HFF-Myc (cell line): ENCODE measurements around the gene DCAF6.
"Not testable (repeated sequence)": the region's sequence is repeated elsewhere in the genome, so short reads cannot be mapped to it uniquely, and the experiment has no call there.

Experiments used
- DNase-seq: peaks from one replicate; pipeline ENCODE4 v3.0.0-alpha.2; 2011; ENCODE audit warnings: low read depth; ENCODE audit errors: extremely low read depth
- H3K4me3 ChIP-seq: replicated peaks from 2 replicates; pipeline ENCODE4 v1.5.1; 2011; ENCODE audit warnings: low read depth, mild to moderate bottlenecking, control low read depth, low read length
- CTCF ChIP-seq: IDR thresholded peaks from 2 replicates; pipeline ENCODE4 v1.5.1; 2012; ENCODE audit warnings: mild to moderate bottlenecking, low read depth, low read length, control low read depth; ENCODE audit errors: missing control alignments

Gene DCAF6

GRCh38 chr1:168054117-168054516 is 117.6 kb downstream of the DCAF6 start:
- DNase-seq = no peak
- no peak for TF ChIP-seq CTCF
- H3K4me3 ChIP-seq = no peak overlapping the region

GRCh38 chr1:168056152-168056551 is 119.7 kb downstream of the DCAF6 start:
- H3K4me3 ChIP-seq, DNase-seq: not testable (repeated sequence)

GRCh38 chr1:168057355-168057754 is 120.9 kb downstream of the DCAF6 start:
- TF ChIP-seq CTCF = no peak
- DNase-seq = no peak
- no peak overlapping the region for H3K4me3 ChIP-seq

GRCh38 chr1:168057921-168058320 is 121.4 kb downstream of the DCAF6 start:
- DNase-seq = no peak
- no peak overlapping the region for H3K4me3 ChIP-seq
- TF ChIP-seq CTCF = no peak

- no peak for TF ChIP-seq CTCF
- DNase-seq = no peak
- H3K4me3 ChIP-seq = no peak overlapping the region
These were observed 127.7 kb downstream of the DCAF6 start for GRCh38 chr1:168064216-168064615.

- no peak overlapping the region for H3K4me3 ChIP-seq
- no peak for TF ChIP-seq CTCF
- no peak for DNase-seq
These were observed 129.0 kb downstream of the DCAF6 start for GRCh38 chr1:168065506-168065905.

- no peak for DNase-seq
- H3K4me3 ChIP-seq = no peak overlapping the region
- no peak for TF ChIP-seq CTCF
These were observed 132.9 kb downstream of the DCAF6 start for GRCh38 chr1:168069384-168069783.
